AG04449 (cell line): Measurements from ENCODE around the gene SHISA9.

Experiments used
- CTCF ChIA-PET: fragments of 350-600 bp; formaldehyde crosslinking; extraction: SDS; loops from one replicate; lab custom pipeline; 2021; ENCODE audit warnings: antibody characterized with exemption; lab: Yijun Ruan, JAX
- POLR2A ChIA-PET: fragments of 400-600, 350-600 bp; formaldehyde crosslinking; extraction: SDS; loops from one replicate; lab custom pipeline; 2020; ENCODE audit warnings: antibody characterized with exemption, inconsistent platforms; lab: Yijun Ruan, JAX
- DNase-seq: peaks from one replicate; pipeline ENCODE4 v3.0.0-alpha.2; 2010; ENCODE audit warnings: low read depth, low spot score
- H3K4me3 ChIP-seq: 2 replicates; pipeline ENCODE4 v1.5.1; 2011; ENCODE audit warnings: low read depth, mild to moderate bottlenecking, control low read depth, low read length
- CTCF ChIP-seq: IDR thresholded peaks from one replicate; pipeline ENCODE4 v1.5.1; 2011; ENCODE audit warnings: mild to moderate bottlenecking, moderate library complexity, low read length, control low read depth, inconsistent platforms; ENCODE audit not compliant: insufficient read depth; ENCODE audit errors: missing control alignments

SHISA9 gene

GRCh38 chr16:13076878-13077277 lies 175.5 kb downstream of the SHISA9 start:
- no peak overlapping the region for H3K4me3 ChIP-seq
- DNase-seq: no peak
- no peak for TF ChIP-seq CTCF
- ChIA-PET POLR2A (no interaction called here), CTCF (no interaction called here)

GRCh38 chr16:13077816-13078215 lies 176.4 kb downstream of the SHISA9 start:
- TF ChIP-seq CTCF: no peak
- ChIA-PET CTCF (no interaction called here), POLR2A (no interaction called here)
- DNase-seq: no peak
- H3K4me3 ChIP-seq: no peak overlapping the region

DNA sequence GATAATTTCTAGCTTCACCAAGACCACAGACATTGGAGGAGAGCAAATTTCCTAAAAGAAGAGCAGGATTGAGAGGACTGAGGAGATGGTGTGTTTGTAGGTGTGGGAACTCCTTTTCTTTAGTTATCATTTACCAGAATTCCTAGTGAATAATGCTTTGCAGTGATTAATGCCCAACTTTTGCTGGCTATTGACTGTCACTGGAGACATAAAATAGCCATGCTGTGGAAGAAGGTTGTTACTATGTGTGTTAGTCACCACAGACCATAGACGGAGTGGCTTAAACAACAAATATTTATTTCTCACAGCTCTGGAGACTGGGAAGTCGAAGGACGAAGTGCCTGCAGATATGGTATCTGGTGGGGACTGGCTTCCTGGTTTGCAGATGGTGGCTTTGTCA lies 179.1 kb downstream of the SHISA9 start:
- CTCF ChIA-PET: no interaction called here
- H3K4me3 ChIP-seq: no peak overlapping the region
- TF ChIP-seq CTCF: no peak
- POLR2A ChIA-PET: no interaction called here
- no peak for DNase-seq

DNA sequence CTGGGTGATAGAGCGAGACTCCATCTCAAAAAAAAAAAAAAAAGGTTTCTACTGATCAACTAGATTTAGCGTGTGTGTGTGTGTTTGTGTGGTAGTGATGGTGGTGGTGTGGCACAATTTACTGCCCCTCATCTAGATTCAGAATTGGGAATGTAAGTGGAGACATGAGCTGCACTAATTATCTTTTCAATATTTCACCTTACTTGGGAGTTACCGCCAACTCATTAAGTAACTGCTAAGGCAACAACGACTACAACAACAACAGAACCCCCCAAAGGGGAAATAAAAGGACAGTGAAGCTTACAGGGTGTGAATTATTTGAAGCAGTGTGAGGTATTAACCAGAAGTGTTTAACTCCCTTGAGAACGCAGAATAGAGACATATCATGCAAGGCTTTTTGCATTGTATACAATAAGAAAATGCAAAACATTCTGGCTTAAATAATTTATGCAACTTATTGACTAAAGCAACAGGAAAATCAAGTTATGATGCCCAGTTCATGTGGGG lies 180.5 kb downstream of the SHISA9 start:
- ChIA-PET POLR2A (no interaction called here), CTCF (no interaction called here)
- no peak for TF ChIP-seq CTCF
- DNase-seq: no peak
- no peak overlapping the region for H3K4me3 ChIP-seq

DNA sequence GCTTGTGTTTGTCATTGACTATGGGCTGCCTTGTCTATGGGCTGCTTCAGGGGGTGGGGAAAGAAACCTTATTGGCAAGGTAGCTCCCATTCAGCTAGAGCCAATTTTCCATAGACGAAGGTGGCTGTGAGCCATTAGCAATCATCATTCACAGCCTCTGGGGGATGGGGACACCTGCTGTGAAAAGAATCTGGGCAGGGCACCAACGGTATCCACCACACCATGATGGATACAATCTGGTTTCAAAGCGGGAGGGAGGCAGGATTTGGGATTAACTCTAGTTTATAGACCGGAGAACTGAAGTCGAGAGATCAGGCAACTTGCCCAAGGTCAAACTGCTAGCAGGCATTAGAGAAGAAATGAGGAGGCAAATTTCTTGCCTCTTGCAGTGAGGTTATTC lies 182.3 kb downstream of the SHISA9 start:
- ChIA-PET POLR2A (no interaction called here), CTCF (no interaction called here)
- DNase-seq: no peak
- no peak for TF ChIP-seq CTCF
- H3K4me3 ChIP-seq: no peak overlapping the region

DNA sequence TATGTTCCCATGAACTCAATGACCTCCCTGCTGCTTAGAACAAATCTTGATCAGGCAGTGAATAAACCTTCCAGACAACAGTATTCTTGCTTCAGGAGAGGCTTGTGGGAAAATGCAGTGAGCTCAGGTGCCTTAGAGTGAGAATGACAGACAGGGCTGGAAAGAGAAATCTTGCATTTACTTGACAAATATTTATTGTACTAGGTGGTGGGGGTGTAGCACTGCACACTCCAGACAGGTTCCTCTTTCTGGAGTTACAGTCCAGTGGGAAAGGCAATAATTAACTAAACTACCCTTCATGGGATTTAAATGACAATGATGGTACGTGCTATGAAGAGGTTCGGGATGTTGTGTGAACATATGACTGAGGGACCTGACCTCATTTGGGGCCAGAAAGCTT lies 182.9 kb downstream of the SHISA9 start:
- H3K4me3 ChIP-seq: no peak overlapping the region
- no peak for DNase-seq
- CTCF ChIA-PET: no interaction called here
- no peak for TF ChIP-seq CTCF
- POLR2A ChIA-PET: no interaction called here
